DMS153 treated with DMSO at 0.1 percent for 48 hours (cell line): Measurements from ENCODE around the gene CDH26.
"Not testable (repeated sequence)": the region's sequence is repeated elsewhere in the genome, so short reads cannot be mapped to it uniquely, and the experiment has no call there.

ENCODE experiments used
- DNase-seq: peaks from one replicate; lab custom pipeline; 2025; ENCODE audit not compliant: unreplicated experiment; lab: John Stamatoyannopoulos, UW

CDH26 gene

GRCh38 chr20:60041436-60042165, 83.4 kb downstream of the CDH26 start:
- not testable (repeated sequence) for DNase-seq

- no peak for DNase-seq
Observed at GRCh38 chr20:60043435-60043834, 85.2 kb downstream of the CDH26 start.

GRCh38 chr20:60046011-60046413, 87.8 kb downstream of the CDH26 start:
- DNase-seq = no peak

- no peak for DNase-seq
Observed at GRCh38 chr20:60046436-60046835, 88.2 kb downstream of the CDH26 start.

- no peak for DNase-seq
Observed at GRCh38 chr20:60046860-60047259, 88.6 kb downstream of the CDH26 start.

GRCh38 chr20:60048634-60049521, 90.7 kb downstream of the CDH26 start:
- no peak for DNase-seq

GRCh38 chr20:60049601-60050000, 91.4 kb downstream of the CDH26 start:
- DNase-seq = no peak

- no peak for DNase-seq
Observed at GRCh38 chr20:60050193-60050947, 92.1 kb downstream of the CDH26 start.

GRCh38 chr20:60051911-60052310, 93.7 kb downstream of the CDH26 start:
- no peak for DNase-seq

- no peak for DNase-seq
Observed at GRCh38 chr20:60052322-60052721, 94.1 kb downstream of the CDH26 start.

- DNase-seq = peak; percentile 95
Observed at GRCh38 chr20:60053125-60053817, 95.0 kb downstream of the CDH26 start.

GRCh38 chr20:60053818-60054190, 95.6 kb downstream of the CDH26 start:
- DNase-seq = no peak

GRCh38 chr20:60054716-60055634, 96.8 kb downstream of the CDH26 start:
- no peak for DNase-seq

- no peak for DNase-seq
Observed at GRCh38 chr20:60055740-60056139, 97.5 kb downstream of the CDH26 start.

- no peak for DNase-seq
Observed at GRCh38 chr20:60056407-60057122, 98.3 kb downstream of the CDH26 start.

GRCh38 chr20:60057123-60057865, 99.1 kb downstream of the CDH26 start:
- peak; percentile 91 for DNase-seq

GRCh38 chr20:60057866-60058807, 99.9 kb downstream of the CDH26 start:
- peak; percentile 83 for DNase-seq
